Calu3 (cell line): ENCODE measurements around the gene SMIM33. TPM values are rescaled to one million over a fixed set of nuclear protein-coding genes. Genes with fewer than 3 reads are reported as not detected.
"Not testable (repeated sequence)": the region's sequence is repeated elsewhere in the genome, so short reads cannot be mapped to it uniquely, and the experiment has no call there.

ENCODE experiments used
- BruUV-seq: library from RNA; stranded (reverse); fragments of 400-500 nt; replicated peaks from 2 replicates; lab custom pipeline; 2021; lab: Mats Ljungman, UMichigan
- CTCF ChIA-PET: fragments of 300-600 bp; sonication (Branson Sonifier 250); formaldehyde crosslinking; loops from one replicate; lab custom pipeline; 2022; ENCODE audit warnings: antibody characterized with exemption; lab: Charles Lee
- DNase-seq: peaks from one replicate; pipeline ENCODE4 v3.0.0; 2022
- H3K27ac Mint-ChIP-seq: one replicate; pipeline ENCODE4 v1.8.0; 2022; ENCODE audit warnings: mixed read lengths; ENCODE audit not compliant: unreplicated experiment
- H3K27me3 Mint-ChIP-seq: one replicate; pipeline ENCODE4 v1.8.0; 2022; ENCODE audit warnings: mixed read lengths; ENCODE audit not compliant: unreplicated experiment
- H3K36me3 Mint-ChIP-seq: one replicate; pipeline ENCODE4 v1.8.0; 2022; ENCODE audit warnings: mild to moderate bottlenecking, moderate library complexity, mixed read lengths; ENCODE audit not compliant: insufficient read depth, unreplicated experiment
- H3K4me1 Mint-ChIP-seq: one replicate; pipeline ENCODE4 v1.8.0; 2022; ENCODE audit warnings: mild to moderate bottlenecking, low read depth, mixed read lengths; ENCODE audit not compliant: unreplicated experiment
- H3K4me3 Mint-ChIP-seq: one replicate; pipeline ENCODE4 v1.8.0; 2022; ENCODE audit warnings: mild to moderate bottlenecking, low read depth, moderate library complexity, mixed read lengths; ENCODE audit not compliant: unreplicated experiment
- H3K9me3 Mint-ChIP-seq: one replicate; pipeline ENCODE4 v1.8.0; 2022; ENCODE audit warnings: low read depth, mixed read lengths; ENCODE audit not compliant: unreplicated experiment
- CTCF ChIP-seq: fragments of 200-600 bp; IDR thresholded peaks from one replicate; pipeline ENCODE4 v1.8.0; 2022; ENCODE audit warnings: antibody characterized with exemption; ENCODE audit not compliant: unreplicated experiment
- intact Hi-C: fragments of 100-400 bp; cut with micrococcal nuclease; formaldehyde crosslinking; loops from one replicate; pipeline ENCODE4 v1.10.0; 2022; ENCODE audit not compliant: unreplicated experiment
- total RNA-seq: library from RNA; stranded (reverse); gene quantifications from 2 replicates; pipeline ENCODE4 v1.2.3, GENCODE V29; 2022

Gene SMIM33
- total RNA-seq, 1 experiment from 2014 or later: not detected

GRCh38 chr5:139473105-139473504 is 2.3 kb downstream of the SMIM33 start:
- Mint-ChIP-seq H3K36me3 (no peaks in the 10 kb centered on the region), H3K9me3 (no peaks in the 10 kb centered on the region), H3K4me3 (no peak overlapping the region), H3K27me3 (peaks cover 38% of the 10 kb centered on the region), H3K27ac (no peak overlapping the region), H3K4me1 (no peaks in the 10 kb centered on the region)
- intact Hi-C loops: no loop called here
- no peak for TF ChIP-seq CTCF
- DNase-seq: no peak
- no TSS peak for BruUV-seq
- CTCF ChIA-PET: no interaction called here

- H3K36me3 Mint-ChIP-seq: no peaks in the 10 kb centered on the region
- H3K4me3 Mint-ChIP-seq: no peak overlapping the region
- no peak overlapping the region for H3K27ac Mint-ChIP-seq
- no peaks in the 10 kb centered on the region for H3K4me1 Mint-ChIP-seq
- intact Hi-C loops: no loop called here
- no TSS peak for BruUV-seq
- TF ChIP-seq CTCF: no peak
- H3K27me3 Mint-ChIP-seq: peaks cover 33% of the 10 kb centered on the region
- DNase-seq: no peak
- CTCF ChIA-PET: no interaction called here
- no peaks in the 10 kb centered on the region for H3K9me3 Mint-ChIP-seq
These were observed 2.8 kb downstream of the SMIM33 start for GRCh38 chr5:139473565-139473964.

GRCh38 chr5:139474890-139475791 is 4.3 kb downstream of the SMIM33 start:
- Mint-ChIP-seq H3K27ac (no peak overlapping the region), H3K4me1 (no peaks in the 10 kb centered on the region), H3K36me3 (no peaks in the 10 kb centered on the region), H3K27me3 (peaks cover 24% of the 10 kb centered on the region), H3K9me3 (no peaks in the 10 kb centered on the region), H3K4me3 (no peak overlapping the region)
- no peak for TF ChIP-seq CTCF
- intact Hi-C loops: no loop called here
- DNase-seq: no peak
- no TSS peak for BruUV-seq
- CTCF ChIA-PET: interaction anchor here (0.7 to 1.0 kb wide), 2 partner anchors 36 to 1722 kb away, joined by 3 to 4 read pairs; partner anchors contain the start of gene DNAJC18

- CTCF ChIA-PET: interaction anchor here (0.5 kb wide), 1 partner anchor 65 kb away, joined by 4 read pairs; no protein-coding TSS in a partner anchor
- no peak for DNase-seq
- Mint-ChIP-seq H3K9me3 (no peaks in the 10 kb centered on the region), H3K27me3 (peaks cover 22% of the 10 kb centered on the region), H3K4me3 (no peak overlapping the region), H3K4me1 (no peaks in the 10 kb centered on the region), H3K27ac (no peak overlapping the region), H3K36me3 (no peaks in the 10 kb centered on the region)
- TF ChIP-seq CTCF: no peak
- intact Hi-C loops: no loop called here
- no TSS peak for BruUV-seq
These were observed 5.2 kb downstream of the SMIM33 start for GRCh38 chr5:139475865-139476617.

GRCh38 chr5:139478657-139479423 is 8.0 kb downstream of the SMIM33 start:
- BruUV-seq, H3K27ac Mint-ChIP-seq, intact Hi-C loops, CTCF ChIA-PET, H3K4me3 Mint-ChIP-seq, H3K27me3 Mint-ChIP-seq, H3K9me3 Mint-ChIP-seq, DNase-seq: not testable (repeated sequence)
- peaks cover 13% of the 10 kb centered on the region for H3K36me3 Mint-ChIP-seq
- peaks cover 17% of the 10 kb centered on the region for H3K4me1 Mint-ChIP-seq

GRCh38 chr5:139479729-139480128 is 8.9 kb downstream of the SMIM33 start:
- H3K27ac Mint-ChIP-seq, H3K4me3 Mint-ChIP-seq, CTCF ChIA-PET, H3K27me3 Mint-ChIP-seq, DNase-seq, BruUV-seq, H3K9me3 Mint-ChIP-seq, intact Hi-C loops: not testable (repeated sequence)
- Mint-ChIP-seq H3K4me1 (peaks cover 17% of the 10 kb centered on the region), H3K36me3 (peaks cover 13% of the 10 kb centered on the region)
